ENCODE measurements around the gene CDK5.

The CDK5 gene

DNA sequence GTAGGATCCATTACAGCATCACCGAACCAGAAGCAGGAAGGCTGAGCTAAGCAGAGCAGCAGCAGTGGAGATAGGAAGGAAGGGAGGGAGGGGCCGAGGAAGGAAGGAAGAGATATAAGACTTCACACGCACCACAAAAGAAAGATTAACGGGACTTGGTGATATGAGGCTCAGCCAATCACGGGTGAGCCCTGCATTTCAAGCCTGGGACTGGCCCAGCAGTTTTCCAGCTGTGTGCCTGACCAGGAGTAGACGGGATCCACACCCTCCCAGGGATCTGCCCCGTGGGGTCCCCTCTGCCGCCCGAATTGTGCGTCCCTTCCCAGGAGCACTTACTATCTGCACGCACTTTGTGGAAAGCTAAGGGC is 49.6 kb downstream of the CDK5 start:
- no peak for TF ChIP-seq POLR2AphosphoS5 (IDR thresholded peaks at IDR 0.05; ENCODE audit: low read depth, low read length)
- TF ChIP-seq, protein P1, sequence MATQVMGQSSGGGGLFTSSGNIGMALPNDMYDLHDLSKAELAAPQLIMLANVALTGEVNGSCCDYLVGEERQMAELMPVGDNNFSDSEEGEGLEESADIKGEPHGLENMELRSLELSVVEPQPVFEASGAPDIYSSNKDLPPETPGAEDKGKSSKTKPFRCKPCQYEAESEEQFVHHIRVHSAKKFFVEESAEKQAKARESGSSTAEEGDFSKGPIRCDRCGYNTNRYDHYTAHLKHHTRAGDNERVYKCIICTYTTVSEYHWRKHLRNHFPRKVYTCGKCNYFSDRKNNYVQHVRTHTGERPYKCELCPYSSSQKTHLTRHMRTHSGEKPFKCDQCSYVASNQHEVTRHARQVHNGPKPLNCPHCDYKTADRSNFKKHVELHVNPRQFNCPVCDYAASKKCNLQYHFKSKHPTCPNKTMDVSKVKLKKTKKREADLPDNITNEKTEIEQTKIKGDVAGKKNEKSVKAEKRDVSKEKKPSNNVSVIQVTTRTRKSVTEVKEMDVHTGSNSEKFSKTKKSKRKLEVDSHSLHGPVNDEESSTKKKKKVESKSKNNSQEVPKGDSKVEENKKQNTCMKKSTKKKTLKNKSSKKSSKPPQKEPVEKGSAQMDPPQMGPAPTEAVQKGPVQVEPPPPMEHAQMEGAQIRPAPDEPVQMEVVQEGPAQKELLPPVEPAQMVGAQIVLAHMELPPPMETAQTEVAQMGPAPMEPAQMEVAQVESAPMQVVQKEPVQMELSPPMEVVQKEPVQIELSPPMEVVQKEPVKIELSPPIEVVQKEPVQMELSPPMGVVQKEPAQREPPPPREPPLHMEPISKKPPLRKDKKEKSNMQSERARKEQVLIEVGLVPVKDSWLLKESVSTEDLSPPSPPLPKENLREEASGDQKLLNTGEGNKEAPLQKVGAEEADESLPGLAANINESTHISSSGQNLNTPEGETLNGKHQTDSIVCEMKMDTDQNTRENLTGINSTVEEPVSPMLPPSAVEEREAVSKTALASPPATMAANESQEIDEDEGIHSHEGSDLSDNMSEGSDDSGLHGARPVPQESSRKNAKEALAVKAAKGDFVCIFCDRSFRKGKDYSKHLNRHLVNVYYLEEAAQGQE (IDR thresholded peaks at IDR 0.05; ENCODE audit: insufficient read depth in 1 of 2, low read depth in 2 of 2, low read length in 2 of 2): no peak
- no peak for TF ChIP-seq TAF1 (IDR thresholded peaks at IDR 0.05; ENCODE audit: borderline replicate concordance, insufficient read depth, low read length)
- TF ChIP-seq FOXP2 (optimal IDR thresholded peaks at IDR 0.05; ENCODE audit: borderline replicate concordance, extremely low read depth, extremely low read length, insufficient read depth): no peak
- no peak for TF ChIP-seq SIN3A (IDR thresholded peaks at IDR 0.05; ENCODE audit: borderline replicate concordance, insufficient read depth, low read length)

GRCh38 chr7:151007469-151007898 is 50.2 kb downstream of the CDK5 start:
- TF ChIP-seq, protein P1 (IDR thresholded peaks at IDR 0.05; ENCODE audit: insufficient read depth in 1 of 2, low read depth in 2 of 2, low read length in 2 of 2): no peak
- TF ChIP-seq SIN3A (IDR thresholded peaks at IDR 0.05; ENCODE audit: borderline replicate concordance, insufficient read depth, low read length) (no peak), TAF1 (IDR thresholded peaks at IDR 0.05; ENCODE audit: borderline replicate concordance, insufficient read depth, low read length) (no peak), FOXP2 (optimal IDR thresholded peaks at IDR 0.05; ENCODE audit: borderline replicate concordance, extremely low read depth, extremely low read length, insufficient read depth) (no peak), POLR2AphosphoS5 (IDR thresholded peaks at IDR 0.05; ENCODE audit: low read depth, low read length) (no peak)

DNA sequence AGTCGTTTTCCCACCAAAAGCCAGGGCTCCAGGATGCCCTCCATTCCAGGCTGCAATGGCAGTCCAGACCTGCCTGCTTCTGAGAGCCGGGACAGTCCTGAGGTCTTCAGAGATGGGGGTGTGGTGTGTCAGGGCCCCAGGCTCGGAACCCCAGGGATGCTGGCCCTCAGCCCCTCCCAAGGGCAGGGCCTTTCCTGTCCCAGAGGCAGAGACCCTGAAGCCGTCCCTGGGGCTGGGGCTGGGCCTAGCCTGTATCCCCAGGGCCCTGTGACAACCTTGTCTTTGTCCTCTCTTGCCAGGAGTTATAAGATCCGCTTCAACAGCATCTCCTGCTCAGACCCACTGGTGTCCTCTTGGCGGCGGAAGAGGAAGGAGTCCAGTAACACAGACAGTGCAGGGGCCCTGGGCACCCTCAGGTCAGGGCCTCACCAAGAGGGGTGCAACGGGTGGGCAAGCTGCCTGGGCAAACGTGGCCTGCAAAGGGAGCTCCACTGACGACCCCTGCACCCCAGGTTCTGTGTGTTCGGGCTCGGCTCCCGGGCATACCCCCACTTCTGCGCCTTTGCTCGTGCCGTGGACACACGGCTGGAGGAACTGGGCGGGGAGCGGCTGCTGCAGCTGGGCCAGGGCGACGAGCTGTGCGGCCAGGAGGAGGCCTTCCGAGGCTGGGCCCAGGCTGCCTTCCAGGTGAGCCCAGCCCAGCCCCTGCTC is 51.0 kb downstream of the CDK5 start:
- no peak for TF ChIP-seq FOXP2 (optimal IDR thresholded peaks at IDR 0.05; ENCODE audit: borderline replicate concordance, extremely low read depth, extremely low read length, insufficient read depth)
- TF ChIP-seq TAF1 (IDR thresholded peaks at IDR 0.05; ENCODE audit: borderline replicate concordance, insufficient read depth, low read length): no peak
- no peak for TF ChIP-seq SIN3A (IDR thresholded peaks at IDR 0.05; ENCODE audit: borderline replicate concordance, insufficient read depth, low read length)
- TF ChIP-seq POLR2AphosphoS5 (IDR thresholded peaks at IDR 0.05; ENCODE audit: low read depth, low read length): no peak
- TF ChIP-seq, protein P1 (IDR thresholded peaks at IDR 0.05; ENCODE audit: insufficient read depth in 1 of 2, low read depth in 2 of 2, low read length in 2 of 2): no peak

- TF ChIP-seq, protein P1 (IDR thresholded peaks at IDR 0.05; ENCODE audit: insufficient read depth in 1 of 2, low read depth in 2 of 2, low read length in 2 of 2): no peak
Measured at GRCh38 chr7:151005566-151005965, 52.1 kb downstream of the CDK5 start.
